HG03135 (cell line): ENCODE measurements around the gene NR1D2.

Experiments
- ATAC-seq: cut with Tn5 transposase; IDR thresholded peaks from one replicate; pipeline ENCODE4 v1.9.1; 2021; ENCODE audit warnings: mild to moderate bottlenecking, moderate library complexity; ENCODE audit not compliant: unreplicated experiment

The NR1D2 gene

GRCh38 chr3:23961913-23962312 lies 16.8 kb downstream of the NR1D2 start:
- no peak for ATAC-seq

- no peak for ATAC-seq
Observed at GRCh38 chr3:23964537-23965235, 19.6 kb downstream of the NR1D2 start.

- ATAC-seq = no peak
Observed at GRCh38 chr3:23966328-23966727, 21.2 kb downstream of the NR1D2 start.

- no peak for ATAC-seq
Observed at GRCh38 chr3:23968463-23969184, 23.5 kb downstream of the NR1D2 start.

- no peak for ATAC-seq
Observed at GRCh38 chr3:23969393-23969792, 24.3 kb downstream of the NR1D2 start.

GRCh38 chr3:23971684-23972083 lies 26.6 kb downstream of the NR1D2 start:
- ATAC-seq = no peak

- ATAC-seq = no peak
Observed at GRCh38 chr3:23976555-23976954, 31.5 kb downstream of the NR1D2 start.

GRCh38 chr3:23979569-23979968 lies 34.5 kb downstream of the NR1D2 start:
- ATAC-seq = no peak

- ATAC-seq = no peak
Observed at GRCh38 chr3:23981136-23981535, 36.0 kb downstream of the NR1D2 start.

- ATAC-seq = no peak
Observed at GRCh38 chr3:23981955-23982354, 36.9 kb downstream of the NR1D2 start.

GRCh38 chr3:23984934-23985333 lies 39.8 kb downstream of the NR1D2 start:
- ATAC-seq = no peak

- no peak for ATAC-seq
Observed at GRCh38 chr3:23985747-23986544, 40.9 kb downstream of the NR1D2 start.

GRCh38 chr3:23987356-23987755 lies 42.3 kb downstream of the NR1D2 start:
- ATAC-seq = no peak

GRCh38 chr3:23991306-23991682 lies 46.2 kb downstream of the NR1D2 start:
- no peak for ATAC-seq

GRCh38 chr3:23991683-23992628 lies 46.9 kb downstream of the NR1D2 start:
- ATAC-seq = no peak

- ATAC-seq = no peak
Observed at GRCh38 chr3:23993556-23994243, 48.6 kb downstream of the NR1D2 start.

- no peak for ATAC-seq
Observed at GRCh38 chr3:23994244-23994569, 49.1 kb downstream of the NR1D2 start.

- ATAC-seq = no peak
Observed at GRCh38 chr3:23995219-23995618, 50.1 kb downstream of the NR1D2 start.

GRCh38 chr3:23996095-23996524 lies 51.0 kb downstream of the NR1D2 start:
- no peak for ATAC-seq

- no peak for ATAC-seq
Observed at GRCh38 chr3:23999012-23999641, 54.0 kb downstream of the NR1D2 start.
